ENCODE data around the gene ACAP3. TPM values are rescaled to one million over a fixed set of nuclear protein-coding genes. Genes with fewer than 3 reads are reported as not detected.

ACAP3 gene
- total and polyA plus RNA-seq, 2 experiments from 2014 or later = 8.1 to 31.9 TPM

DNA sequence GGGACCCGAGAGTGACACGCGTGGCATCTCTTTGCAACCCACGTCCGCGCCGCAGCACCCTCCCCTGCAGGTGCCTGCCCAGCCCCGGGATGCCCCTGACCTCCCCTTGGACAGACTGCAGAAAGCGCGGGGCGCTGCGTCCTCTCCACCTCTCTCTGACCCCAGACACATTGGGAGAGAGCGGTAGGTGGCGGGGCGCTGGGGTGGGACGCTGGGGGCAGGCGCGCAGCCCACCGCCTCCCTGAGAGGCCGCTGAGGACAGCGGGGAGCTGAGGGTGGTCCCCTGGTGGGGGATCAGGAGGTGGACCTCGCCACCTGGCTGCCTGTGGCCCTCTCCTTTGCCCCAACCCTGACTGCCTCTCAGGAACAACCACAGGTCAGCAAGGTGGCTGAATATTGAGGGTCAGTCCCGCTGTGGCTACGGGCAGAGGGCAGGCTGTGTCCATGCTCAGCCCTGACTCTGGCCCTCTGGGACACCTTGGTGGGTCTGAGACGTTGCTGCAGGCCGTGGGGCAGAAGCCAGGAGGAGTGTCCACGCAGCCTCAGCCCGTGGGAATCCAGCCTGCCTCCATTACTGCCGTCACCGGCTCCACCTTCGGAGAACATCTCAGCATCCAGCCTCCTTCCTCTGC, 33.3 kb downstream of the ACAP3 start (continued):
- TF ChIP-seq, protein P1, sequence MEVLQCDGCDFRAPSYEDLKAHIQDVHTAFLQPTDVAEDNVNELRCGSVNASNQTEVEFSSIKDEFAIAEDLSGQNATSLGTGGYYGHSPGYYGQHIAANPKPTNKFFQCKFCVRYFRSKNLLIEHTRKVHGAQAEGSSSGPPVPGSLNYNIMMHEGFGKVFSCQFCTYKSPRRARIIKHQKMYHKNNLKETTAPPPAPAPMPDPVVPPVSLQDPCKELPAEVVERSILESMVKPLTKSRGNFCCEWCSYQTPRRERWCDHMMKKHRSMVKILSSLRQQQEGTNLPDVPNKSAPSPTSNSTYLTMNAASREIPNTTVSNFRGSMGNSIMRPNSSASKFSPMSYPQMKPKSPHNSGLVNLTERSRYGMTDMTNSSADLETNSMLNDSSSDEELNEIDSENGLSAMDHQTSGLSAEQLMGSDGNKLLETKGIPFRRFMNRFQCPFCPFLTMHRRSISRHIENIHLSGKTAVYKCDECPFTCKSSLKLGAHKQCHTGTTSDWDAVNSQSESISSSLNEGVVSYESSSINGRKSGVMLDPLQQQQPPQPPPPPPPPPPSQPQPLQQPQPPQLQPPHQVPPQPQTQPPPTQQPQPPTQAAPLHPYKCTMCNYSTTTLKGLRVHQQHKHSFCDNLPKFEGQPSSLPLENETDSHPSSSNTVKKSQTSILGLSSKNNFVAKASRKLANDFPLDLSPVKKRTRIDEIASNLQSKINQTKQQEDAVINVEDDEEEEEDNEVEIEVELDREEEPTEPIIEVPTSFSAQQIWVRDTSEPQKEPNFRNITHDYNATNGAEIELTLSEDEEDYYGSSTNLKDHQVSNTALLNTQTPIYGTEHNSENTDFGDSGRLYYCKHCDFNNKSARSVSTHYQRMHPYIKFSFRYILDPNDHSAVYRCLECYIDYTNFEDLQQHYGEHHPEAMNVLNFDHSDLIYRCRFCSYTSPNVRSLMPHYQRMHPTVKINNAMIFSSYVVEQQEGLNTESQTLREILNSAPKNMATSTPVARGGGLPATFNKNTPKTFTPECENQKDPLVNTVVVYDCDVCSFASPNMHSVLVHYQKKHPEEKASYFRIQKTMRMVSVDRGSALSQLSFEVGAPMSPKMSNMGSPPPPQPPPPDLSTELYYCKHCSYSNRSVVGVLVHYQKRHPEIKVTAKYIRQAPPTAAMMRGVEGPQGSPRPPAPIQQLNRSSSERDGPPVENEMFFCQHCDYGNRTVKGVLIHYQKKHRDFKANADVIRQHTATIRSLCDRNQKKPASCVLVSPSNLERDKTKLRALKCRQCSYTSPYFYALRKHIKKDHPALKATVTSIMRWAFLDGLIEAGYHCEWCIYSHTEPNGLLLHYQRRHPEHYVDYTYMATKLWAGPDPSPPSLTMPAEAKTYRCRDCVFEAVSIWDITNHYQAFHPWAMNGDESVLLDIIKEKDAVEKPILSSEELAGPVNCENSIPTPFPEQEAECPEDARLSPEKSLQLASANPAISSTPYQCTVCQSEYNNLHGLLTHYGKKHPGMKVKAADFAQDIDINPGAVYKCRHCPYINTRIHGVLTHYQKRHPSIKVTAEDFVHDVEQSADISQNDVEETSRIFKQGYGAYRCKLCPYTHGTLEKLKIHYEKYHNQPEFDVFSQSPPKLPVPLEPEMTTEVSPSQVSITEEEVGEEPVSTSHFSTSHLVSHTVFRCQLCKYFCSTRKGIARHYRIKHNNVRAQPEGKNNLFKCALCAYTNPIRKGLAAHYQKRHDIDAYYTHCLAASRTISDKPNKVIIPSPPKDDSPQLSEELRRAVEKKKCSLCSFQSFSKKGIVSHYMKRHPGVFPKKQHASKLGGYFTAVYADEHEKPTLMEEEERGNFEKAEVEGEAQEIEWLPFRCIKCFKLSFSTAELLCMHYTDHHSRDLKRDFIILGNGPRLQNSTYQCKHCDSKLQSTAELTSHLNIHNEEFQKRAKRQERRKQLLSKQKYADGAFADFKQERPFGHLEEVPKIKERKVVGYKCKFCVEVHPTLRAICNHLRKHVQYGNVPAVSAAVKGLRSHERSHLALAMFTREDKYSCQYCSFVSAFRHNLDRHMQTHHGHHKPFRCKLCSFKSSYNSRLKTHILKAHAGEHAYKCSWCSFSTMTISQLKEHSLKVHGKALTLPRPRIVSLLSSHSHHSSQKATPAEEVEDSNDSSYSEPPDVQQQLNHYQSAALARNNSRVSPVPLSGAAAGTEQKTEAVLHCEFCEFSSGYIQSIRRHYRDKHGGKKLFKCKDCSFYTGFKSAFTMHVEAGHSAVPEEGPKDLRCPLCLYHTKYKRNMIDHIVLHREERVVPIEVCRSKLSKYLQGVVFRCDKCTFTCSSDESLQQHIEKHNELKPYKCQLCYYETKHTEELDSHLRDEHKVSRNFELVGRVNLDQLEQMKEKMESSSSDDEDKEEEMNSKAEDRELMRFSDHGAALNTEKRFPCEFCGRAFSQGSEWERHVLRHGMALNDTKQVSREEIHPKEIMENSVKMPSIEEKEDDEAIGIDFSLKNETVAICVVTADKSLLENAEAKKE (CRISPR knock-in tag; IDR thresholded peaks at IDR 0.05) = no peak
- no peak for TF ChIP-seq NANOG (IDR thresholded peaks at IDR 0.05; ENCODE audit: borderline replicate concordance)

DNA sequence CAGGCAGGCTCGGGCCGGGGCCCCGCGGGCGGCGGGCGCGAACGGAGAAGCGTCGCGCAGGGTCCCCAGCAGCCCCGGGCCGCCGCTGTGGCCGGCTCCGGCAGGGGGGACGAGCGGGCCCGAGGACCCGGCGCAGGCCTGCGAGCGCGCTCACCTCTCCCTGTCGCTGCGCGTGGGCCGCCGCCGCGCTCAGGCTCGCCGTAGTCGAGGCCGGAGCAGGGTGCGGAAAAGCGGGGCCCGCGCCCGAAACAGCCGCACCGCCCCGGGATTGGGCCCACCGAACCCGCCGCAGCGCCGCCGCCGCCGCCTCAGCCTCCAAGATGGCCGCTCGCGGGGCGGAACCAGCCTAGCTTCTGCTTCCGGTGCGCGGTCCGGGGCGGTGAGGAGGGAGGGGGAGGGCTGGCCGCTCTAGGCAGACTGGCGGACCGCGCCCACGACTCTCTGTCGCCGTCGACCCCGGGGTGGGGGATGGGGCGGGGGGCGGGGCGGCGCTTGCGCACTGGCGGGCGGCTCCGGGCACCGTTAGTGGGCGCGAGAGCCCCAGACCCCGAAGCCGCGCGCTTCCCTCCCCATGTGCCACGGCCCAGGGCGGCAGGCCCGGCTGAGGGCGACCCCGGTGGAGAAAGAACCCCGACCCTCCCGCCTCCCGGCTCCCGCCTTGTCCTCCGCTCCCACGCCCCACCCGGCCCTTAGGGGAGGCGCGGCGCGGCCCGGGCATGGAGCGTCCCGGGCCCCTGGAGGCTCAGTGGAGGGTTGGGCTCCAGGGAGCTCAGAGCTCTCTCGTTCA, 34.0 kb downstream of the ACAP3 start, which contains the start of gene UBE2J2:
TSS of gene UBE2J2 (minus strand) at position 343 of the 787 bp plus-strand sequence. CDS start 5,862 bp downstream, outside the sequence.
- Mint-ChIP-seq H3K4me1 (peaks cover 25% of the 10 kb centered on the region), H3K36me3 (ENCODE audit: low read depth) (peaks cover 11% of the 10 kb centered on the region; the same call in 2 of the 3 replicates), H3K4me3 (peak within 1 kb of the TSS; percentile 88), H3K27ac (peak within 1 kb of the TSS; percentile 82), H3K27me3 (ENCODE audit: insufficient read depth, low read depth, poor library complexity) (peaks cover 14% of the 10 kb centered on the region), H3K9me3 (peaks cover 3% of the 10 kb centered on the region; the same call in 1 of the 3 replicates)
- H3K27ac ChIP-seq (ENCODE audit: low read depth) = no peak within 1 kb of the TSS
- H3K79me2 ChIP-seq (replicated peaks; ENCODE audit: insufficient read depth) = peaks cover 40% of the 10 kb centered on the region
- peak within 1 kb of the TSS; percentile 92 for H3K4me2 ChIP-seq
- H3F3A ChIP-seq (replicated peaks; ENCODE audit: low read depth) = no peaks in the 10 kb centered on the region
- H3K36me3 ChIP-seq (ENCODE audit: insufficient read depth) = no peaks in the 10 kb centered on the region
- peak within 1 kb of the TSS; percentile 88 for H2AFZ ChIP-seq
- DNase-seq (ENCODE audit: low spot score) (peak; percentile 96), ATAC-seq (peak; percentile 90)
- no peaks in the 10 kb centered on the region; the same call in 1 of the 2 replicates for H3K4me1 ChIP-seq (ENCODE audit: insufficient read depth)
- no peaks in the 10 kb centered on the region for H3K9me2 ChIP-seq (ENCODE audit: insufficient read depth)
- H3K27me3 ChIP-seq (ENCODE audit: insufficient read depth) = no peaks in the 10 kb centered on the region
- H3K4me3 ChIP-seq = peak within 1 kb of the TSS; percentile 90
- peaks cover 18% of the 10 kb centered on the region for H4K20me1 ChIP-seq (replicated peaks; ENCODE audit: insufficient read depth)
- peak; percentile 72 for TF ChIP-seq POLR2AphosphoS5 (IDR thresholded peaks at IDR 0.05; ENCODE audit: low read depth)
- TF ChIP-seq EZH2 (IDR thresholded peaks at IDR 0.05; ENCODE audit: low read depth, unreplicated experiment) = no peak
- TF ChIP-seq, protein P2, sequence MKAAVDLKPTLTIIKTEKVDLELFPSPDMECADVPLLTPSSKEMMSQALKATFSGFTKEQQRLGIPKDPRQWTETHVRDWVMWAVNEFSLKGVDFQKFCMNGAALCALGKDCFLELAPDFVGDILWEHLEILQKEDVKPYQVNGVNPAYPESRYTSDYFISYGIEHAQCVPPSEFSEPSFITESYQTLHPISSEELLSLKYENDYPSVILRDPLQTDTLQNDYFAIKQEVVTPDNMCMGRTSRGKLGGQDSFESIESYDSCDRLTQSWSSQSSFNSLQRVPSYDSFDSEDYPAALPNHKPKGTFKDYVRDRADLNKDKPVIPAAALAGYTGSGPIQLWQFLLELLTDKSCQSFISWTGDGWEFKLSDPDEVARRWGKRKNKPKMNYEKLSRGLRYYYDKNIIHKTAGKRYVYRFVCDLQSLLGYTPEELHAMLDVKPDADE (IDR thresholded peaks at IDR 0.05) = peak; percentile 88
- TF ChIP-seq ZNF331 (CRISPR knock-in tag; IDR thresholded peaks at IDR 0.05; ENCODE audit: low read depth) = no peak
- TF ChIP-seq, protein P1 (CRISPR knock-in tag; IDR thresholded peaks at IDR 0.05) = no peak

All from GM23338 (cell line).